Sciatic nerve (tissue), 2 donors: ENCODE results near the gene PCSK2. TPM values are rescaled to one million over a fixed set of nuclear protein-coding genes. Genes with fewer than 3 reads are reported as not detected.

Experiments used
- ATAC-seq: fragments of 200-7000 bp; cut with Tn5 transposase; one replicate; pipeline ENCODE4 v1.9.1; 2020; ENCODE audit warnings: mild to moderate bottlenecking, moderate library complexity
- DNase-seq: peaks from one replicate; pipeline ENCODE4 v3.0.0-alpha.2; 2020; ENCODE audit warnings: low spot score
- intact Hi-C: fragments of 100-400 bp; cut with DNase I; formaldehyde crosslinking; loops from one replicate; pipeline ENCODE4 v1.14.2; 2022
- total RNA-seq: library from RNA; stranded (reverse); fragmentation: NEBNext Ultra II Directional; extraction: Animal tissue kit (Norgen Biotek cat#: 25700); gene quantifications from one replicate; pipeline ENCODE4 v1.2.1, GENCODE V29; 2021
- donor health status: DM: no; HTN: no; CAD: no.
- donor health status: DM: no; HTN: no; CAD: no.

PCSK2 gene
- total RNA-seq, 1 donor from 2014 or later = 18.3 TPM

GRCh38 chr20:17376031-17376430, 149.2 kb downstream of the PCSK2 start:
- DNase-seq (no peak), ATAC-seq (no peak)
- intact Hi-C loops = no loop called here

- intact Hi-C loops = no loop called here
- no peak for DNase-seq
Observed at GRCh38 chr20:17377231-17377630, 150.4 kb downstream of the PCSK2 start.

GRCh38 chr20:17379651-17380050, 152.8 kb downstream of the PCSK2 start:
- DNase-seq (no peak), ATAC-seq (no peak)
- intact Hi-C loops = no loop called here

More at GRCh38 chr20:17377231-17377630, 150.4 kb downstream of the PCSK2 start:
- no peak for ATAC-seq

GRCh38 chr20:17380801-17381200, 154.0 kb downstream of the PCSK2 start:
- intact Hi-C loops = no loop called here
- DNase-seq = no peak
- no peak for ATAC-seq

- intact Hi-C loops = no loop called here
- ATAC-seq (no peak), DNase-seq (no peak)
Observed at GRCh38 chr20:17381724-17382123, 154.9 kb downstream of the PCSK2 start.

- intact Hi-C loops = no loop called here
Observed at GRCh38 chr20:17385798-17386197, 159.0 kb downstream of the PCSK2 start.

GRCh38 chr20:17390655-17391054, 163.8 kb downstream of the PCSK2 start:
- DNase-seq = no peak
- intact Hi-C loops = no loop called here
- no peak for ATAC-seq

More at GRCh38 chr20:17385798-17386197, 159.0 kb downstream of the PCSK2 start:
- DNase-seq (no peak), ATAC-seq (no peak)

GRCh38 chr20:17391127-17391771, 164.4 kb downstream of the PCSK2 start:
- no peak for DNase-seq
- intact Hi-C loops = no loop called here
- no peak for ATAC-seq

- intact Hi-C loops = no loop called here
- ATAC-seq (no peak), DNase-seq (no peak)
Observed at GRCh38 chr20:17394411-17394810, 167.6 kb downstream of the PCSK2 start.

GRCh38 chr20:17395729-17396128, 168.9 kb downstream of the PCSK2 start:
- intact Hi-C loops = no loop called here
- no peak for DNase-seq
- no peak for ATAC-seq

GRCh38 chr20:17399303-17399985, 172.6 kb downstream of the PCSK2 start:
- no peak for DNase-seq
- ATAC-seq = no peak
- intact Hi-C loops = no loop called here

GRCh38 chr20:17403461-17403860, 176.6 kb downstream of the PCSK2 start:
- no peak for DNase-seq
- intact Hi-C loops = no loop called here

GRCh38 chr20:17406051-17406590, 179.3 kb downstream of the PCSK2 start:
- no peak for ATAC-seq
- DNase-seq = no peak
- intact Hi-C loops = no loop called here

More at GRCh38 chr20:17403461-17403860, 176.6 kb downstream of the PCSK2 start:
- ATAC-seq = no peak

GRCh38 chr20:17407550-17407949, 180.7 kb downstream of the PCSK2 start:
- DNase-seq = no peak
- intact Hi-C loops = no loop called here
- ATAC-seq = no peak

- ATAC-seq = no peak
- DNase-seq = no peak
- intact Hi-C loops = no loop called here
Observed at GRCh38 chr20:17417225-17417624, 190.4 kb downstream of the PCSK2 start.

GRCh38 chr20:17418737-17419136, 191.9 kb downstream of the PCSK2 start:
- intact Hi-C loops = no loop called here
- no peak for ATAC-seq

GRCh38 chr20:17419479-17420041, 192.7 kb downstream of the PCSK2 start:
- no peak for ATAC-seq
- intact Hi-C loops = no loop called here
- DNase-seq = no peak

More at GRCh38 chr20:17418737-17419136, 191.9 kb downstream of the PCSK2 start:
- no peak for DNase-seq

GRCh38 chr20:17421493-17421892, 194.7 kb downstream of the PCSK2 start:
- ATAC-seq (no peak), DNase-seq (no peak)
- intact Hi-C loops = no loop called here

- intact Hi-C loops = no loop called here
- DNase-seq (no peak), ATAC-seq (no peak)
Observed at GRCh38 chr20:17423782-17424181, 196.9 kb downstream of the PCSK2 start.

GRCh38 chr20:17427638-17428037, 200.8 kb downstream of the PCSK2 start:
- DNase-seq (no peak), ATAC-seq (no peak)

More at GRCh38 chr20:17427638-17428037, 200.8 kb downstream of the PCSK2 start:
- intact Hi-C loops = no loop called here
